Erythroblast (primary cell): ENCODE measurements around the gene SH3BP2.

Experiments
- DNase-seq, 2 experiments: peaks; one replicate each; lab custom pipeline; 2025; lab: John Stamatoyannopoulos, UW
- GATA1 ChIP-seq: IDR thresholded peaks from 2 replicates; pipeline ENCODE4 v1.6.1; 2011; ENCODE audit warnings: low read depth, mild to moderate bottlenecking, control low read depth, low read length, moderate library complexity
- POLR2A ChIP-seq: IDR thresholded peaks from 2 replicates; pipeline ENCODE4 v1.6.1; 2011; ENCODE audit warnings: mild to moderate bottlenecking, low read length

SH3BP2 gene

DNA sequence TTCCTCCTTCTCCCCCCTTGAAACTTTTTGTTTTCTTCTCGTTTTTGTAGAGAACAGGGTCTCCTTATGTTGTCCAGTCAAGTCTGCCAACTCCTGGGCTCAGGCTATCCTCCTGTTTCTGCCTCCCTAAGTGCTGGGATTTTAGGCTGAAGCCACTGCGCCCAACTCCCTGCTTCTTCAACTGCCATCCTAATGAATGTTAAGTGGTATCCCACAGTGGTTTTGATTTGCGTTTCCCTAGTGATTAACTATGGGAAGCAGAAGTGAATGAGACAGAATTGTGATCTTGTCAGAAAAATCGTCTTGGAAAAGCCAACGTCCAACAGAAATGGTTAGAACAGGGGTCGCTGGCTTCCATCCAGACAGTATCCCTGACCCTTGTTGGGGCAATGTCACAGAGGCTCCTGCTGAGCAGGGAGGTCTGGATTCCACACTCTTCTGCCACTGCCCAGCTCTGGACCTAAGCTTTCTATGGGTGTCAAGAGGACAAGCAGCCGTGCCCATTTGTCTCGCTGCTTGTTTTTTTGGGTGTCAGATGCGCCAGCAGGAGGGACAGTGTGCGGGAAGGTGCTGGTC lies 49.9 kb downstream of the SH3BP2 start:
- TF ChIP-seq GATA1 (no peak), POLR2A (no peak)
- no peak for DNase-seq

GRCh38 chr4:2843263-2843940 lies 50.5 kb downstream of the SH3BP2 start, which contains the start of gene ADD1:
TSS of gene ADD1 (plus strand) at chr4:2843844. CDS start at chr4:2875916, 32,072 bp downstream.
- TF ChIP-seq POLR2A, result peak; percentile 86
- TF ChIP-seq GATA1, result no peak
- DNase-seq, result peak; percentile 98

GRCh38 chr4:2843941-2844584 lies 51.2 kb downstream of the SH3BP2 start:
- DNase-seq, result peak; percentile 75 to 78

GRCh38 chr4:2846172-2846571 lies 53.3 kb downstream of the SH3BP2 start:
- DNase-seq, result no peak
- TF ChIP-seq POLR2A (no peak), GATA1 (no peak)

More at GRCh38 chr4:2843941-2844584, 51.2 kb downstream of the SH3BP2 start:
- TF ChIP-seq GATA1 (no peak), POLR2A (no peak)

DNA sequence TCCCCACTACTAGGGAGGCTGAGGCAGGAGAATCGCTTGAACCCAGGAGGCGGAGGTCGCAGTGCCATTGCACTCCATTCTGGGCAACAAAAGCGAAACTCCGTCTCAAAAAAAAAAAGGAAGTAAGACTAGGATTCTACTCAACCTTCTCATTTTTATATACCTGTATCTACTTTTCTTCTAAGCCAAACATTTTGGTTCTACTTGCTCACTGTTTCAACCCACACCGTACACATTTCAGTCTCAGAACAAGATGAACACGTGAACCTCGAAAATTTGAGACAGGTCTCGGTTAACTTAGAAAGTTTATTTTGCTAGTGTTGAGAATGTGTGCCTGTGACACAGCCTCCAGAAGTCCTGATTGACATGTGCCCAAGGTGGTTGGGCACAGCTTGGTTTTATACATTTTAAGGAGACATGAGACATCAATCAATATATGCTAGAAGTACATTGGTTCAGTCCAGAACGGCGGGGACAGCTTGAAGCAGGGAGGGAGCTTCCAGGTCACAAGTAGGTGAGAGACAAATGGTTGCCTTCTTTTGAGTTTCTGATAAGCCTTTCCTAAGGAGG lies 54.5 kb downstream of the SH3BP2 start:
- TF ChIP-seq GATA1 (no peak), POLR2A (no peak)
- DNase-seq, result peak in 1 of 2 experiments; percentile 20

GRCh38 chr4:2848449-2848848 lies 55.6 kb downstream of the SH3BP2 start:
- peak; percentile 60 to 62 for DNase-seq
- TF ChIP-seq GATA1 (no peak), POLR2A (no peak)

DNA sequence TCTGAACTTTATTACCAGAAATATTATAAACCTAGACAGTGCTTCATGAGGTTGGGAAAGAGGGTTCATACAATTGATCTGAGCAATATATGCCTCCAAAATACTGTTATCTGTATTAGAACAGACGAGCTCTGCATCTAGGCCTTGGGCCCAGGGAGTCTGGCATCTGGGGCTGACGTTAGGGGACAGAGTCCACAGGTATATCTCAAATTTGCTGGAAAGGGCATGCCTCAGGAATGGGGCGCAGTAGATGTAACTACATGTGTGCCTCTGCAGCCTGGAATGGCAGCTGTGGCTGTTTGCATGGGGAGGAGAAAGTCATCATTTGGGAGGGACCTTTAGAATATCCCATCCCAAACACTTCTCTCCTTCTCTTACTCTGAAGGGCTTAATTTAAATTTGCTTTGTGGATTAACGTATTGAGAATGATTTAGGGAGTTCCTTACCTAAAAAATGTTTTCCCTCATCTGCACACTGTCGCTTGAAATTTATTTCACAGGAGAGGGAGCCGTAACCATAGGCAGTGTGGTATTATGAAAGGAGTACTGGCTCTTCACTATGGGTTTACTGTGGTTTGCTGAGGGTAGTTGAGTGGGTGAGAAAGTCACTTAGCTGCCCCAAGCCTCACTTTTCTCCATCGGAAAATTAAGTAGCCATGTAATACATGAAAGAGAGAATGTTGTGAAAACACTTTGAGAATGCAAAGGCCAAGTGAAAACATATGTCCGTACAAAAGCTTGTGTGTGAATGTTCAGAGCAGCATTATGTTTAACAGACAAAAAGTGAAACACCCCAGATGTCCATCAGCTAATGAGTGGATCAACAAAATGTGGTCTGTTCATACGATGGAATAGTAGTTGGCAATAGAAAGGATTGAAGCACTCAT lies 56.6 kb downstream of the SH3BP2 start:
- TF ChIP-seq POLR2A (no peak), GATA1 (no peak)
- DNase-seq, result peak; percentile 42 to 55

DNA sequence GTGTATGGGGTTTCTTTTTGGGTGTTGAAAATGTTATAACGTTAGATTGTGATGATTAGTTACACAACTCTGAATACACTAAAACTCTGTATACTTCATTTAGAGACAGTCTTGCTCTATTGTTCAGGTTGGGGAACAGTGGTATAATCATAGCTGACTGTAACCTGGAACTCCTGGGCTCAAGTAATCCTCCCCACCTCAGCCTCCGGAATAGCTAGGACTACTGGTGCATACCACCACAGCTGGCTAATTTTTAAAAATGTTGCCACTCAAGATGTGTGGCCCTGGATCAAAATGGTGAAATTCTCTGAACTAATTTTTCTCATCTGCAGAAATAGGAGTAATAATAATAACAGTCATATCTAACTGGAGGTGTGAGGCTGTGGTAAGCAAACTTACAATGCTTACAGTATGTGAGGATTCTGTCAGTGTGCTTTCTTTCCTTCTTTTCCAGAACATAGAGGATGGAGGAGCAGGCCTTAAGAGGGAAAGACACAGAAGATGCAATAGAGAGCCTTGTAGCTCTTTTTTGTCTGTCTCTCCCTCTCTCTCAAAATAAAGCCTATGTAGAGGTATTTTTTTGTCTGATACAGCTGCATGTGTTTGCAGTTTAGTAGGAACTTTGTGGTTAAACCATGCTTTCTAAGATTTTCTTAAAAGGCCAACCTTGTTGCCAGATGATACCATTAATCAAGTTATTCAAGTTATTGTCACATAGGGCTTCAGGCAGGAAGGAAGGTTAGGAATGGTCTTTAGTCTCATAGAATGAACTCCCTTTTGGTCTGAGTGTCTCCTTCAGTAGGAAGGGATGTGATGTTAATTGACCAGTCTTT lies 58.3 kb downstream of the SH3BP2 start:
- no peak for DNase-seq
- TF ChIP-seq POLR2A (no peak), GATA1 (no peak)

- TF ChIP-seq POLR2A (no peak), GATA1 (no peak)
- peak; percentile 55 to 77 for DNase-seq
These were observed 59.6 kb downstream of the SH3BP2 start for GRCh38 chr4:2852481-2852921.

GRCh38 chr4:2855584-2855983 lies 62.7 kb downstream of the SH3BP2 start:
- DNase-seq, result no peak
- TF ChIP-seq POLR2A, result no peak

DNA sequence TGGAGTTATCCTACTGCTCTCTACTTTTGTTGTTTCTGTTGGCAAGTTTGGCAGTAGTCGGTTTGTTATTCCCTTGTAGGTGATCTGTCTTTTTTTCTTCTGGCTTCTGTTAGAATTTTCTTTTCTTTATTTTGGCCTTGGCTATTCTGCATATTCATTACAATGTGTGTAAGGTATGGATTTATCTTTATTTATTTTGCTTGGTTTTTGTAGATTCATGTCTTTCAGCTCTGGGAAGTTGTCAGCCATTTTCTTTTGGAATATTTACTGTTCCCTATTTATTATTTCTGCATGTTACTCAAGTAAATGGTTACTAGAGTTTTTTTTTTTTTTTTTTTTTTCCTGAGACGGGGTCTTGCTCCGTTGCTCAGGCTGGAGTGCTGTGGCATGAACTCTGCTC lies 63.4 kb downstream of the SH3BP2 start:
- DNase-seq, result no peak
- TF ChIP-seq GATA1, result no peak
- no peak for TF ChIP-seq POLR2A

GRCh38 chr4:2857349-2857927 lies 64.6 kb downstream of the SH3BP2 start:
- no peak for DNase-seq
- no peak for TF ChIP-seq GATA1
- TF ChIP-seq POLR2A, result no peak
